Left renal cortex interstitium (tissue), 4 donors: ENCODE measurements around the gene COX8A. TPM values are rescaled to one million over a fixed set of nuclear protein-coding genes. Genes with fewer than 3 reads are reported as not detected.

Source experiments
- DNase-seq, 4 donors: peaks; one replicate each; pipeline ENCODE4 v3.0.0-alpha.2; 2013; ENCODE audit warnings: low read depth in 4 of 4, low spot score in 2 of 4, missing footprints in 1 of 4
- polyA plus RNA-seq, 4 donors: library from polyadenylated mRNA; unstranded; fragments of 120-200 nt; gene quantifications; one replicate each; pipeline ENCODE4 v1.2.1, GENCODE V29; 2013; ENCODE audit not compliant: insufficient read length in 4 of 4

COX8A gene
- polyA plus RNA-seq, 4 donors, result 228 to 401 (median 302) TPM

GRCh38 chr11:64001484-64002420 is 27.3 kb downstream of the COX8A start:
- DNase-seq, result no peak

- DNase-seq, result no peak
Measured at GRCh38 chr11:64003807-64004589, 29.6 kb downstream of the COX8A start.

GRCh38 chr11:64004590-64004984 is 30.2 kb downstream of the COX8A start:
- DNase-seq, result no peak

GRCh38 chr11:64005691-64006090 is 31.3 kb downstream of the COX8A start:
- no peak for DNase-seq

- no peak for DNase-seq
Measured at GRCh38 chr11:64006398-64006797, 32.0 kb downstream of the COX8A start.

- no peak for DNase-seq
Measured at GRCh38 chr11:64007160-64007628, 32.8 kb downstream of the COX8A start.

- DNase-seq, result no peak
Measured at GRCh38 chr11:64007629-64008282, 33.3 kb downstream of the COX8A start.

- no peak for DNase-seq
Measured at GRCh38 chr11:64008283-64008913, 34.0 kb downstream of the COX8A start.

- DNase-seq, result no peak
Measured at GRCh38 chr11:64008914-64009633, 34.7 kb downstream of the COX8A start.

- no peak for DNase-seq
Measured at GRCh38 chr11:64009710-64010109, 35.3 kb downstream of the COX8A start.

GRCh38 chr11:64010783-64011182 is 36.4 kb downstream of the COX8A start:
- DNase-seq, result no peak

GRCh38 chr11:64011371-64011770 is 37.0 kb downstream of the COX8A start:
- DNase-seq, result no peak

GRCh38 chr11:64013141-64013896 is 38.9 kb downstream of the COX8A start:
- no peak for DNase-seq

GRCh38 chr11:64014356-64014755 is 39.9 kb downstream of the COX8A start:
- no peak for DNase-seq

- DNase-seq, result no peak
Measured at GRCh38 chr11:64015510-64015909, 41.1 kb downstream of the COX8A start.

- no peak for DNase-seq
Measured at GRCh38 chr11:64015935-64016845, 41.8 kb downstream of the COX8A start.

- no peak for DNase-seq
Measured at GRCh38 chr11:64017945-64018224, 43.5 kb downstream of the COX8A start.

- no peak for DNase-seq
Measured at GRCh38 chr11:64018310-64018709, 43.9 kb downstream of the COX8A start.
